D721Med (cell line): ENCODE measurements around the gene TTLL13.
"Not testable (repeated sequence)": the region's sequence is repeated elsewhere in the genome, so short reads cannot be mapped to it uniquely, and the experiment has no call there.

Source experiments
- DNase-seq: peaks from one replicate; pipeline ENCODE4 v3.0.0; 2011; ENCODE audit warnings: low spot score; ENCODE audit not compliant: insufficient read length
- FAIRE-seq: peaks from 2 replicates; lab custom pipeline; 2011; peaks lifted over from hg19 to GRCh38; lab: Jason Lieb, UNC
- TF ChIP-seq, protein P1 (sequence below): IDR thresholded peaks from 2 replicates; pipeline ENCODE4 v1.5.1; 2012; ENCODE audit warnings: mild to moderate bottlenecking, control low read depth; ENCODE audit not compliant: insufficient read depth; ENCODE audit errors: missing control alignments

The TTLL13 gene

DNA sequence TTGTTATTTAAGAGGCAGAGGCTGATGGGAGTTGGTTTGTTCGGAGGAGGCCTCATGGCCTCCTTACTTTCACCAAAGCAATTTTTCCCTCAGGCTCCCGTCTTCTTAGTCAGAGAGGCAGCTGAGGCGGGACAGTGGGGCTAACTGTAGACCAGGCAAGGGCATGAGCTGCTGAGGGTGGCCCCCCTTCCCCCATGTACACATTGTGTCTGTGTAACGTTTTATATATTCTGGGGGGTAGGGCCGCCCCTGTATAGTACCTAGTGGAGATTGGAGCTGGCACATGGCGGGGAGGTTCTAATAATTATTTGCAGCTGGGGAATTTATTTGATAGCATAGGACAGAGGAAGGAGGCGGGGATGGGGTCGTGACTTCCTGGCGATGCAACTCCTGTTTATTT lies 51.2 kb downstream of the TTLL13 start:
- no peak for DNase-seq
- no peak for FAIRE-seq
- TF ChIP-seq, protein P1, sequence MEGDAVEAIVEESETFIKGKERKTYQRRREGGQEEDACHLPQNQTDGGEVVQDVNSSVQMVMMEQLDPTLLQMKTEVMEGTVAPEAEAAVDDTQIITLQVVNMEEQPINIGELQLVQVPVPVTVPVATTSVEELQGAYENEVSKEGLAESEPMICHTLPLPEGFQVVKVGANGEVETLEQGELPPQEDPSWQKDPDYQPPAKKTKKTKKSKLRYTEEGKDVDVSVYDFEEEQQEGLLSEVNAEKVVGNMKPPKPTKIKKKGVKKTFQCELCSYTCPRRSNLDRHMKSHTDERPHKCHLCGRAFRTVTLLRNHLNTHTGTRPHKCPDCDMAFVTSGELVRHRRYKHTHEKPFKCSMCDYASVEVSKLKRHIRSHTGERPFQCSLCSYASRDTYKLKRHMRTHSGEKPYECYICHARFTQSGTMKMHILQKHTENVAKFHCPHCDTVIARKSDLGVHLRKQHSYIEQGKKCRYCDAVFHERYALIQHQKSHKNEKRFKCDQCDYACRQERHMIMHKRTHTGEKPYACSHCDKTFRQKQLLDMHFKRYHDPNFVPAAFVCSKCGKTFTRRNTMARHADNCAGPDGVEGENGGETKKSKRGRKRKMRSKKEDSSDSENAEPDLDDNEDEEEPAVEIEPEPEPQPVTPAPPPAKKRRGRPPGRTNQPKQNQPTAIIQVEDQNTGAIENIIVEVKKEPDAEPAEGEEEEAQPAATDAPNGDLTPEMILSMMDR: no peak

DNA sequence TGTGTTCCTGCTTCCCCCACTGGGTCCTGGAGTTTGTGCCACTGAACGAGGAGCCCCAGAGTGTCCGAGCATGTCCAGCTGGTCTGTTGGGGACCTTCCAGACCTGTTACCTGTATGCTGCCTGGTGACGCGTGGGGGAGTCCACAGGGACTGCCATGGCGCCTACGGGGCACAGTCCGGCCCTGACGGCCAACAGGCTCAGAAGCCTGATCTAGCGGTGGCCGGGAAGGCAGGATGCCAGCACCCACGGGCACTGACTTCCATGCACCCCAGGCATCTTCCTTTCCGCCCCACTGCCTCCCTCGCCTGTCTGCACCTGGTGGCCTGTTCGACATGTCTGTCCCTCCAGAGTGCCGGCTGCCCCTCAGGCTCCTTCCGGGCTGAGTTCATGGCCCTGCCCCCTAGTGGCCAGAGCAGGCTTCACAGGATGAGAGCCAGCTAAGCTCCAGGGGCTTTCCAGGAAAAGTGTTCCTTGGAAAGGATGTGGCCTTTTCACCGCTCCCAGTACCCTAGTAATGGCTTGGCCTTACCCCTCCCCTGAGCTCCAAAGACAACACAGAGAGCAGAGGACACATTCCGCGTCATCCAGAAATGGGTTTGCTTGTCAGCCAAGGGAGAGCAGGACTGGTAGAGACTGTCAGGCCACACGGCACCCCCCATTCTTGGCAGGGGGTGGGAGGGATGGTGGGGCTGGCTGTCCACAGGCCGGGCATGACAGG lies 51.8 kb downstream of the TTLL13 start:
- DNase-seq (no peak), FAIRE-seq (no peak)
- TF ChIP-seq, protein P1: peak; percentile 69

DNA sequence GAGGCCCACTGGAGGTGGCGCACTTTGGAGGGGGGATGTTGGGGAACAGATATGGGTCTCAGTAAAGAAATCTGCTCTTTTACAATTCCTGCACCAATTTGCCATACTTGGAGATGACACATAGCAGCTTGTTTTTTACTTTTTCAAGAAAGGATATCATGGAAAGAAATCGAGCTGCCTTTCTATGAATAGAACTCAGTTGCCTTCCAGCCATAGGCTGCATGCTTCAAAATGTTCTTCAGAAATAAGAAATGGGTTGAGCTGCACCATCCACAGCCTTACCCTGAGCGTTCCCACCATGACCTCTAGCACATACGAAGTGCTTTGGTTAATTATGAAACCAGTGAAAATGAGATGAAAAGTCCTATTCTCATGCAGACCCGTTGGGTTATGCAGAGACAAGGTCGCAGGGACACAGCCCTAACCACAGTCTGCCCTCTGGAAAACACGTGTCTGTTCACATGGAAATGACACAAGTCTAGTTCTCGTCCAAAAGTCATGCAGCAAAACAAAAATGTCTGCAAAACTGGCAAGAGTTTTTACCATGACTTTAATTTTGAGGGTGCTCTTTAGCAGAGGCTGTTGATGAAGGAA lies 52.4 kb downstream of the TTLL13 start:
- DNase-seq: no peak
- FAIRE-seq: no peak
- TF ChIP-seq, protein P1: no peak

DNA sequence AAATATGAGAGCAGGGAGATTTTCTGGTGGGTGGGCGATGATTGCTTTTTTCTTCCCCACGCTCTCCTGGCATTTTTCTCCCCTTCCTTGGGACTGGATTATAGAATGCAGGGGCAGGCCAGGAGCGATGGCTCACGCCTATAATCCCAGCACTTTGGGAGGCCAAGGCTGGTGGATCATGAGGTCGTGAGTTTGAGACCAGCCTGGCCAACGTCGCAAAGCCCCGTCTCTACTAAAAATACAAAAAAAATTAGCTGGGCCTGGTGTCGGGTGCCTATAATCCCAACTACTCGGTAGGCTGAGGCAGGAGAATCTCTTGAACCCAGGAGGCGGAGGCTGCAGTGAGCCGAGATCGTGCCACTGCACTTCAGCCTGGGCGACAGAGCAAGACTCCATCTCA lies 56.0 kb downstream of the TTLL13 start:
- not testable (repeated sequence) for FAIRE-seq

DNA sequence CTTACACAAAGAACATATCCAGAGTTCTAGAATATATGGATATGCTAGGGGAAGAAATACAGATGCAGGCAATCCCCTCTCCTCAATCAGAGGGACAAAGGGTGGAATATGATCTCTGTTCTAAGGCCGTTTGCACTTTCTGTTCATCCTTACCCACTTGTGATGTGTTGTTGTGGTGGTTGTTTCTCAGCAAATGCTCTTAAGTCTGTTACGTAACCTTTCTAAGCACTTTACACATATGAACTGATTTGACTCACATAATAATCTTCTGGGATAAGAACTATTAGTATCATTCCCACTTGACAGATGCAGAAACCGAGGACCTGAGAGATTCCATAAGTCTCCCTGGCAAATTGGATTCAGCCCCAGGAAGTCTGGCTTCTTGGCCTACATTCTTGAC lies 56.6 kb downstream of the TTLL13 start:
- TF ChIP-seq, protein P1: no peak
- DNase-seq: no peak
- no peak for FAIRE-seq

More for the DNA sequence above, 56.0 kb downstream of the TTLL13 start:
- DNase-seq: not testable (repeated sequence)

DNA sequence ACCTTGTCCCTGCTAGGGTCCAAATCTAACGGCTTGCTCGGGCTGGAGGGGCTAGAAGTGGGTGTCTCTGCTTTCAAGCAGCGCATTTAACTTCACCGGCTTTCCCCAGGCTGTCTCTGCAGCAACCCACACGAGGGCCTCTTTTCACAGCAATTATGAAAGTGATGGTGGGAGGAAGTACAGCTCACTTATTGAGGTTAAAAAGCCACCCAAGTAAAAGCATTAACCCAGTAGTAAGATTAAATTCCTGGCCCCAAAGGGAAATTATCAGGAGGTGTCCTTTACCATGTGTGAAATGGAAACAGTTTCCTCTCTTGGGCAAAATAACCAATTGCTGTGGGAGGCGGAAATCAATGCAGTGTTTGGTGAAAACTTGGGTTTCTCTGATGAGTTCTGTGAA lies 57.2 kb downstream of the TTLL13 start:
- DNase-seq (no peak), FAIRE-seq (no peak)

DNA sequence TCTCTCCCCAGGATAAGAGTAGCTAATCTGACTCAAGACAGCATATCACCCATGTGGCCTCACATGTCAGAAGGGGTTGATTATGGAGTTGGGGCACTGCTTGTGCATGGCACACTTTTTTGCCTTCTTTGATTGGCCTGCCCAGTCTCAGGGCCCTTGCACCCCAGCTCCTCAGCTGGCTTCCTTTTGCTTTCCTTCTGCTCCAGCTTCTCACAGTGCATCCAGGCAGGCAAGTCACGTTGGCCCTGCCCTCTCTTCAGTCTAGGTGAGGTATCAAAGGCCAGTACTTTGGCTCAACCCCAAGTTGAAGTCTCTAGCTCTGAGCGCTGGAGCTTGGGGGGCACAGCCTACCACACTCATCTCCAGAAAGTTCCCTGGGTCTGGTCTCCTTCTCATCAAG lies 58.3 kb downstream of the TTLL13 start:
- FAIRE-seq: no peak
- TF ChIP-seq, protein P1: no peak
- DNase-seq: no peak

More for the DNA sequence above, 57.2 kb downstream of the TTLL13 start:
- TF ChIP-seq, protein P1: no peak
